Tibial artery (tissue), 4 donors: ENCODE measurements around the gene TRANK1.
"Not testable (repeated sequence)": the region's sequence is repeated elsewhere in the genome, so short reads cannot be mapped to it uniquely, and the experiment has no call there.

Experiments
- DNase-seq, 2 donors: peaks; one replicate each; pipeline ENCODE4 v3.0.0-alpha.2; 2019
- H3K27ac ChIP-seq, 2 donors: fragments of 200-600 bp; sonication (generic) in 1 of 2; 1 replicate in 1 of 2; 2 replicates in 1 of 2; pipeline ENCODE4 v1.5.1; 2018 to 2019; ENCODE audit warnings: mild to moderate bottlenecking in 1 of 2
- H3K27me3 ChIP-seq, 2 donors: fragments of 200-600 bp; sonication (generic) in 1 of 2; one replicate each; pipeline versions ENCODE4 v1.5.1 to v1.6.0; 2016 to 2019
- H3K36me3 ChIP-seq, 3 donors: fragments of 200-600 bp; sonication (generic) in 2 of 3; one replicate each; pipeline ENCODE4 v1.5.1; 2016 to 2019; ENCODE audit warnings: mild to moderate bottlenecking in 2 of 3
- H3K4me1 ChIP-seq, 4 donors: fragments of 200-600 bp; sonication (generic) in 2 of 4; 1 replicate in 3 of 4; 2 replicates in 1 of 4; pipeline ENCODE4 v1.5.1; 2016 to 2019
- H3K4me3 ChIP-seq, 2 donors: fragments of 200-600 bp; sonication (generic) in 1 of 2; 1 replicate in 1 of 2; 2 replicates in 1 of 2; pipeline ENCODE4 v1.5.1; 2018 to 2019; ENCODE audit warnings: mild to moderate bottlenecking in 2 of 2
- H3K9me3 ChIP-seq, 3 donors: fragments of 200-600 bp; sonication (generic) in 1 of 3; one replicate each; pipeline ENCODE4 v1.5.1; 2016 to 2019
- CTCF ChIP-seq, 2 experiments: fragments of 200-600 bp in 1 of 2; fragments of 450-650 bp in 1 of 2; IDR thresholded peaks; one replicate each; pipeline ENCODE4 v1.5.1; 2017 to 2019; ENCODE audit warnings: antibody characterized with exemption in 2 of 2, mild to moderate bottlenecking in 1 of 2, moderate library complexity in 1 of 2
- intact Hi-C: fragments of 100-400 bp; cut with DNase I; formaldehyde crosslinking; loops from one replicate; pipeline ENCODE4 v1.15.0; 2023; ENCODE audit warnings: low total_unique reads

Gene TRANK1

GRCh38 chr3:36904641-36905040 is 40.2 kb downstream of the TRANK1 start:
- peak in 1 of 2 donors; percentile 33 for DNase-seq
- H3K4me1 ChIP-seq = no peaks in the 10 kb centered on the region
- H3K9me3 ChIP-seq = no peaks in the 10 kb centered on the region
- peaks cover 0 to 7% (median 0%) of the 10 kb centered on the region in 3 donors for H3K36me3 ChIP-seq
- H3K27ac ChIP-seq = no peak overlapping the region
- H3K4me3 ChIP-seq = no peak overlapping the region
- H3K27me3 ChIP-seq = no peaks in the 10 kb centered on the region
- peak; percentile 20 to 22 for TF ChIP-seq CTCF (IDR thresholded peaks at IDR 0.05)
- intact Hi-C loops = no loop called here

GRCh38 chr3:36904065-36904464 is 40.8 kb downstream of the TRANK1 start:
- H3K9me3 ChIP-seq, intact Hi-C loops, H3K4me3 ChIP-seq, H3K4me1 ChIP-seq, H3K27ac ChIP-seq, H3K27me3 ChIP-seq, DNase-seq: not testable (repeated sequence)
- peaks cover 0 to 10% (median 1%) of the 10 kb centered on the region in 3 donors for H3K36me3 ChIP-seq

- intact Hi-C loops = no loop called here
- no peaks in the 10 kb centered on the region for H3K27me3 ChIP-seq
- no peak overlapping the region for H3K4me3 ChIP-seq
- no peak overlapping the region for H3K27ac ChIP-seq
- no peak for DNase-seq
- H3K9me3 ChIP-seq = no peaks in the 10 kb centered on the region
- no peak for TF ChIP-seq CTCF (IDR thresholded peaks at IDR 0.05)
- H3K36me3 ChIP-seq = peaks cover 0 to 17% (median 9%) of the 10 kb centered on the region in 3 donors
- no peaks in the 10 kb centered on the region for H3K4me1 ChIP-seq
Measured at GRCh38 chr3:36903119-36903882, 41.6 kb downstream of the TRANK1 start.

GRCh38 chr3:36901588-36901987 is 43.3 kb downstream of the TRANK1 start:
- Histone ChIP-seq H3K27ac (no peak overlapping the region), H3K27me3 (no peaks in the 10 kb centered on the region), H3K36me3 (peaks cover 0 to 24% (median 15%) of the 10 kb centered on the region in 3 donors), H3K4me3 (no peak overlapping the region), H3K9me3 (no peaks in the 10 kb centered on the region), H3K4me1 (no peaks in the 10 kb centered on the region)
- intact Hi-C loops = no loop called here
- no peak for DNase-seq
- TF ChIP-seq CTCF (IDR thresholded peaks at IDR 0.05) = no peak

- Histone ChIP-seq H3K27ac (no peak overlapping the region), H3K36me3 (peaks cover 0 to 24% (median 15%) of the 10 kb centered on the region in 3 donors), H3K27me3 (no peaks in the 10 kb centered on the region), H3K9me3 (no peaks in the 10 kb centered on the region), H3K4me3 (no peak overlapping the region), H3K4me1 (no peaks in the 10 kb centered on the region)
- DNase-seq = no peak
- TF ChIP-seq CTCF (IDR thresholded peaks at IDR 0.05) = no peak
- intact Hi-C loops = no loop called here
Measured at GRCh38 chr3:36900474-36901443, 44.1 kb downstream of the TRANK1 start.
